ENCODE data around the gene SS18L1. TPM values are rescaled to one million over a fixed set of nuclear protein-coding genes. Genes with fewer than 3 reads are reported as not detected.

SS18L1 gene
- total RNA-seq, 1 experiment from 2014 or later: 28.1 TPM

DNA sequence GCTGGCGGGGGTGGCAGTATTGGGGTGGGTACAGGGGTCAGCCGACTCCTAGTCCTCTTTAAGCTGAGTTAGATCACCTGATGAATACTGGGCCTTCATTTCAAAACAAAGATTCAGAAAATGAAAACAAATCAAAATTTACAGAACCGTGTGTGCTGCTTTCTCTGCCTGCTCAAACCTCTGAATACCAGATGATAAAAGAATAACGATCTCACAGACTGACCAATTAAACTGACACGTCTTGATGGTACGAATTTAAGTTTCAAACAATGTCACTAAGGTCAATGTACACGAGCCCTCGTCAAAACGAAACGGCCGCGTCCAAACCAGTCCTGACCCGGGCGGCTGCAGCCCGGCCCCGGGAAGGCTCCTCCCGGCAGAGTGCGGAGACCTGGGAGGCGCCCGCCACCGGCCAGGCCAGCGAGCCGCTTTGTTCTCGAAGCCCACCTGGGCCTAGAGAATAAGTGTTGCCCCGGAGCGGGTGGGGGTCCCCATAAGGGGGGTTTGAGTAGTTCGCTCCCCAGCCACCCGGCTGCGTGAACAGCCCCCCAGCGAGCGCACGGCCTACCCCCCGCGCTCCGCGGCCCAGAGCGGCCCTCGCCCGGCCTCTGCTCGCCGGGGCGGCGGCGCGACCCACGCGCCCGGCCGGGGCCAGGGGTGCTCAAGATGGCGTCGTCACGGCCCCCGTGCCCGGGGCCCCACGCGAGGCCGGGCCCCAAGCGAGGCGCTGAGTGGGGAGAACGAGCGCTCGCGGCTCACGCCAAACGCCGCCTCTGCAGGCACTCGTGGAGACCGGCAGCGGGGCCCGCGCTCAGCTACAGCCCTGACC lies 1.1 kb upstream of the SS18L1 start:
- Histone ChIP-seq H3K9me3 (ENCODE audit: control insufficient read depth in 1 of 2, insufficient read depth in 1 of 2, low read depth in 1 of 2, low read length in 2 of 2) (no peaks in the 10 kb centered on the region), H3K27ac (ENCODE audit: low read depth, low read length) (peak overlapping the region; percentile 97), H3K4me1 (ENCODE audit: control insufficient read depth in 1 of 2, insufficient read depth in 2 of 2, low read length in 2 of 2) (peaks cover 13 to 23% of the 10 kb centered on the region in 2 experiments), H3K9me2 (ENCODE audit: insufficient read depth) (no peaks in the 10 kb centered on the region), H3K36me3 (ENCODE audit: control insufficient read depth in 1 of 2, insufficient read depth in 2 of 2, low read length in 2 of 2) (peaks cover 27 to 54% of the 10 kb centered on the region in 2 experiments), H3K27me3 (ENCODE audit: insufficient read depth, low read length) (no peaks in the 10 kb centered on the region), H2AFZ (ENCODE audit: low read depth, low read length, poor library complexity, severe bottlenecking) (no peak overlapping the region), H3K9ac (ENCODE audit: low read length) (peak overlapping the region; percentile 91), H4K20me1 (ENCODE audit: insufficient read depth) (peaks cover 38% of the 10 kb centered on the region; the same call in 1 of the 2 replicates), H3K4me3 (replicated peaks in 1 of 2; ENCODE audit: low read depth in 1 of 2, low read length in 2 of 2) (peak overlapping the region; percentile 65 to 87), H3K4me2 (ENCODE audit: low read length) (peak overlapping the region; percentile 90), H3K79me2 (ENCODE audit: insufficient read depth, low read length) (peaks cover 89% of the 10 kb centered on the region)
- POLR2A ChIA-PET: no interaction called here
- CTCF ChIA-PET: interaction anchor here (0.7 to 1.7 kb wide), 3 partner anchors 14 to 131 kb away, joined by 3 to 5 read pairs (median 4); no protein-coding TSS in a partner anchor
- RAD21 ChIA-PET (ENCODE audit: low non-redundant PET in 1 of 2, low total read pairs in 2 of 2, uncharacterized antibody in 2 of 2, unreplicated experiment in 2 of 2): no interaction called here
- peak; percentile 6 for ATAC-seq
- intact Hi-C loops (cut with micrococcal nuclease): no loop called here
- BruUV-seq (replicated peaks): no TSS peak
- DNase-seq (ENCODE audit: low read depth, low spot score): no peak
- no peak for TF ChIP-seq POLR2A (IDR thresholded peaks at IDR 0.05; ENCODE audit: borderline replicate concordance, extremely low read depth, insufficient read depth, insufficient read length)
- TF ChIP-seq REST (IDR thresholded peaks at IDR 0.05; ENCODE audit: low read depth): no peak
- TF ChIP-seq POLR2AphosphoS5 (IDR thresholded peaks at IDR 0.05; ENCODE audit: low read depth, low read length): no peak
- TF ChIP-seq TCF7L2 (IDR thresholded peaks at IDR 0.05; ENCODE audit: borderline replicate concordance, extremely low read depth, insufficient read depth, insufficient read length): no peak
- TF ChIP-seq EZH2phosphoT487 (IDR thresholded peaks at IDR 0.05; ENCODE audit: borderline replicate concordance): no peak
- TF ChIP-seq ZFX (IDR thresholded peaks at IDR 0.05): no peak; the same call in 1 of the 2 replicates
- TF ChIP-seq, protein P1, sequence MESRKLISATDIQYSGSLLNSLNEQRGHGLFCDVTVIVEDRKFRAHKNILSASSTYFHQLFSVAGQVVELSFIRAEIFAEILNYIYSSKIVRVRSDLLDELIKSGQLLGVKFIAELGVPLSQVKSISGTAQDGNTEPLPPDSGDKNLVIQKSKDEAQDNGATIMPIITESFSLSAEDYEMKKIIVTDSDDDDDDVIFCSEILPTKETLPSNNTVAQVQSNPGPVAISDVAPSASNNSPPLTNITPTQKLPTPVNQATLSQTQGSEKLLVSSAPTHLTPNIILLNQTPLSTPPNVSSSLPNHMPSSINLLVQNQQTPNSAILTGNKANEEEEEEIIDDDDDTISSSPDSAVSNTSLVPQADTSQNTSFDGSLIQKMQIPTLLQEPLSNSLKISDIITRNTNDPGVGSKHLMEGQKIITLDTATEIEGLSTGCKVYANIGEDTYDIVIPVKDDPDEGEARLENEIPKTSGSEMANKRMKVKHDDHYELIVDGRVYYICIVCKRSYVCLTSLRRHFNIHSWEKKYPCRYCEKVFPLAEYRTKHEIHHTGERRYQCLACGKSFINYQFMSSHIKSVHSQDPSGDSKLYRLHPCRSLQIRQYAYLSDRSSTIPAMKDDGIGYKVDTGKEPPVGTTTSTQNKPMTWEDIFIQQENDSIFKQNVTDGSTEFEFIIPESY (IDR thresholded peaks at IDR 0.05; ENCODE audit: extremely low read depth, insufficient replicate concordance, low read length): no peak
- no peak for TF ChIP-seq SP1 (IDR thresholded peaks at IDR 0.05; ENCODE audit: low read depth)
- TF ChIP-seq SIN3A (IDR thresholded peaks at IDR 0.05; ENCODE audit: low read depth): no peak
- no peak for TF ChIP-seq CBX3 (IDR thresholded peaks at IDR 0.05; ENCODE audit: low read depth)
- TF ChIP-seq, protein P2, sequence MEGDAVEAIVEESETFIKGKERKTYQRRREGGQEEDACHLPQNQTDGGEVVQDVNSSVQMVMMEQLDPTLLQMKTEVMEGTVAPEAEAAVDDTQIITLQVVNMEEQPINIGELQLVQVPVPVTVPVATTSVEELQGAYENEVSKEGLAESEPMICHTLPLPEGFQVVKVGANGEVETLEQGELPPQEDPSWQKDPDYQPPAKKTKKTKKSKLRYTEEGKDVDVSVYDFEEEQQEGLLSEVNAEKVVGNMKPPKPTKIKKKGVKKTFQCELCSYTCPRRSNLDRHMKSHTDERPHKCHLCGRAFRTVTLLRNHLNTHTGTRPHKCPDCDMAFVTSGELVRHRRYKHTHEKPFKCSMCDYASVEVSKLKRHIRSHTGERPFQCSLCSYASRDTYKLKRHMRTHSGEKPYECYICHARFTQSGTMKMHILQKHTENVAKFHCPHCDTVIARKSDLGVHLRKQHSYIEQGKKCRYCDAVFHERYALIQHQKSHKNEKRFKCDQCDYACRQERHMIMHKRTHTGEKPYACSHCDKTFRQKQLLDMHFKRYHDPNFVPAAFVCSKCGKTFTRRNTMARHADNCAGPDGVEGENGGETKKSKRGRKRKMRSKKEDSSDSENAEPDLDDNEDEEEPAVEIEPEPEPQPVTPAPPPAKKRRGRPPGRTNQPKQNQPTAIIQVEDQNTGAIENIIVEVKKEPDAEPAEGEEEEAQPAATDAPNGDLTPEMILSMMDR (IDR thresholded peaks at IDR 0.05 in 2 of 3, conservative IDR thresholded peaks at IDR 0.05 in 1 of 3; ENCODE audit: borderline replicate concordance in 1 of 3, insufficient read depth in 1 of 3, low read depth in 2 of 3, low read length in 2 of 3): no peak
- TF ChIP-seq EZH2 (IDR thresholded peaks at IDR 0.05): no peak
- TF ChIP-seq ATF3 (IDR thresholded peaks at IDR 0.05): no peak
- no peak for TF ChIP-seq ZNF274 (IDR thresholded peaks at IDR 0.05; ENCODE audit: low read depth, low read length)
- TF ChIP-seq CEBPB (IDR thresholded peaks at IDR 0.05; ENCODE audit: low read depth): no peak

Data from HCT116 (cell line).